ENCODE measurements around the gene CSTB. TPM values are rescaled to one million over a fixed set of nuclear protein-coding genes. Genes with fewer than 3 reads are reported as not detected.

Gene CSTB
- total RNA-seq, 1 experiment from 2014 or later, result 49.9 TPM

- Mint-ChIP-seq H3K36me3 (ENCODE audit: insufficient read depth, unreplicated experiment) (peaks cover 88% of the 10 kb centered on the region), H3K27me3 (ENCODE audit: insufficient read depth, unreplicated experiment) (no peaks in the 10 kb centered on the region), H3K27ac (ENCODE audit: unreplicated experiment) (no peak overlapping the region), H3K4me1 (ENCODE audit: low read depth, unreplicated experiment) (no peaks in the 10 kb centered on the region), H3K9me3 (ENCODE audit: unreplicated experiment) (no peaks in the 10 kb centered on the region), H3K4me3 (ENCODE audit: unreplicated experiment) (no peak overlapping the region)
- H3K9me3 ChIP-seq, result no peaks in the 10 kb centered on the region
- TF ChIP-seq CTCF (IDR thresholded peaks at IDR 0.05; ENCODE audit: insufficient read depth in 1 of 2, low read depth in 1 of 2, low read length in 1 of 2, severe bottlenecking in 1 of 2, unreplicated experiment in 1 of 2), result no peak
- CTCF ChIA-PET, result no interaction called here
- POLR2A ChIA-PET, result no interaction called here
- no peak overlapping the region for H3K4me3 ChIP-seq (ENCODE audit: low read depth, low read length)
- H3K27me3 ChIP-seq (replicated peaks; ENCODE audit: control insufficient read depth, insufficient read depth, low read length), result no peaks in the 10 kb centered on the region
- H3K4me1 ChIP-seq, result no peaks in the 10 kb centered on the region
- intact Hi-C loops (cut with micrococcal nuclease; ENCODE audit: unreplicated experiment), result no loop called here
- BruUV-seq (replicated peaks), result no TSS peak
- H3K36me3 ChIP-seq (ENCODE audit: control insufficient read depth, insufficient read depth, low read length), result peaks cover 5% of the 10 kb centered on the region
- DNase-seq, result no peak
Measured at GRCh38 chr21:43757601-43758000, 18.5 kb downstream of the CSTB start.

GRCh38 chr21:43755820-43756594 lies 20.1 kb downstream of the CSTB start:
- BruUV-seq (replicated peaks), result no TSS peak
- peaks cover 85% of the 10 kb centered on the region for H3K36me3 Mint-ChIP-seq (ENCODE audit: insufficient read depth, unreplicated experiment)
- no peak for DNase-seq
- H3K4me3 Mint-ChIP-seq (ENCODE audit: unreplicated experiment), result no peak overlapping the region
- no peak for TF ChIP-seq CTCF (IDR thresholded peaks at IDR 0.05; ENCODE audit: insufficient read depth in 1 of 2, low read depth in 1 of 2, low read length in 1 of 2, severe bottlenecking in 1 of 2, unreplicated experiment in 1 of 2)
- CTCF ChIA-PET, result no interaction called here
- intact Hi-C loops (cut with micrococcal nuclease; ENCODE audit: unreplicated experiment), result no loop called here
- Histone ChIP-seq H3K36me3 (ENCODE audit: control insufficient read depth, insufficient read depth, low read length) (peaks cover 5% of the 10 kb centered on the region), H3K4me3 (ENCODE audit: low read depth, low read length) (no peak overlapping the region), H3K9me3 (no peaks in the 10 kb centered on the region), H3K4me1 (no peaks in the 10 kb centered on the region), H3K27me3 (replicated peaks; ENCODE audit: control insufficient read depth, insufficient read depth, low read length) (no peaks in the 10 kb centered on the region)
- no peak overlapping the region for H3K27ac Mint-ChIP-seq (ENCODE audit: unreplicated experiment)
- H3K27me3 Mint-ChIP-seq (ENCODE audit: insufficient read depth, unreplicated experiment), result no peaks in the 10 kb centered on the region
- H3K4me1 Mint-ChIP-seq (ENCODE audit: low read depth, unreplicated experiment), result no peaks in the 10 kb centered on the region
- POLR2A ChIA-PET, result no interaction called here
- H3K9me3 Mint-ChIP-seq (ENCODE audit: unreplicated experiment), result no peaks in the 10 kb centered on the region

GRCh38 chr21:43754948-43755781 lies 20.9 kb downstream of the CSTB start:
- BruUV-seq (replicated peaks), result no TSS peak
- peaks cover 5% of the 10 kb centered on the region for H3K36me3 ChIP-seq (ENCODE audit: control insufficient read depth, insufficient read depth, low read length)
- no peak for TF ChIP-seq CTCF (IDR thresholded peaks at IDR 0.05; ENCODE audit: insufficient read depth in 1 of 2, low read depth in 1 of 2, low read length in 1 of 2, severe bottlenecking in 1 of 2, unreplicated experiment in 1 of 2)

More at GRCh38 chr21:43754948-43755781, 20.9 kb downstream of the CSTB start:
- Mint-ChIP-seq H3K9me3 (ENCODE audit: unreplicated experiment) (no peaks in the 10 kb centered on the region), H3K27ac (ENCODE audit: unreplicated experiment) (no peak overlapping the region), H3K4me1 (ENCODE audit: low read depth, unreplicated experiment) (no peaks in the 10 kb centered on the region), H3K27me3 (ENCODE audit: insufficient read depth, unreplicated experiment) (no peaks in the 10 kb centered on the region), H3K36me3 (ENCODE audit: insufficient read depth, unreplicated experiment) (peaks cover 85% of the 10 kb centered on the region), H3K4me3 (ENCODE audit: unreplicated experiment) (no peak overlapping the region)
- Histone ChIP-seq H3K4me1 (no peaks in the 10 kb centered on the region), H3K4me3 (ENCODE audit: low read depth, low read length) (no peak overlapping the region), H3K27me3 (replicated peaks; ENCODE audit: control insufficient read depth, insufficient read depth, low read length) (no peaks in the 10 kb centered on the region), H3K9me3 (no peaks in the 10 kb centered on the region)
- intact Hi-C loops (cut with micrococcal nuclease; ENCODE audit: unreplicated experiment), result no loop called here
- POLR2A ChIA-PET, result no interaction called here
- CTCF ChIA-PET, result no interaction called here
- DNase-seq, result no peak
